GM19395 (cell line): Measurements from ENCODE around the gene MYO16.

Source experiments
- ATAC-seq: cut with Tn5 transposase; IDR thresholded peaks from one replicate; pipeline ENCODE4 v1.9.1; 2021; ENCODE audit warnings: mild to moderate bottlenecking, moderate library complexity; ENCODE audit not compliant: unreplicated experiment

MYO16 gene

DNA sequence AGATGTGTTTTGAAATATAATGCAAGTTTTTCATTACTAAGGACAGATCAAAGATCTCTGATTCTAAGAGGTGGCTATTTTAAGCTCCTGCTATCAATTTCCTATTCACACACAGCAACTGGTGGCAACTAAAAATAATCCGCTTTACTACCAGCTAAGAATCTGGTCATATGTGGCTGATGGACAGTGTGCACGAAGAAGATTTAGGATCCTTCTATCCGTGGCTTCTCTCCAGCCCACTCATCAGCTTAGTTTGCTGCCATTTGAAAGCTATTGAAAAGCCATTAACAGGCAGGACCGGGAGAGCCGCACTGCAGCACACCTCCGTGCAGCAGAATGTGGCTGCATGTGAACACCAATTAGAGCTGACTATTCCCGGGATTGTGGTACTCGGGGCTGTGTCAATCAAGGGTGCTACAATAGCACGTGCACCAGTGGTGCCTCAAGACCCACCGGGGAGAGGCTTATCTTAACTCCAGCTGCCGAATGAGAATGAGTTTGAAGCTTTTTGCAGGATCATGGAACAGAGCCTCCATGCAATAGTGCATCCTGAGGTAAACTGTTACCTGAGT is at the start of gene MYO16:
TSS of gene MYO16 (plus strand) at position 431 of the 572 bp plus-strand sequence. CDS start 234 bp downstream, outside the sequence.
- ATAC-seq = no peak

DNA sequence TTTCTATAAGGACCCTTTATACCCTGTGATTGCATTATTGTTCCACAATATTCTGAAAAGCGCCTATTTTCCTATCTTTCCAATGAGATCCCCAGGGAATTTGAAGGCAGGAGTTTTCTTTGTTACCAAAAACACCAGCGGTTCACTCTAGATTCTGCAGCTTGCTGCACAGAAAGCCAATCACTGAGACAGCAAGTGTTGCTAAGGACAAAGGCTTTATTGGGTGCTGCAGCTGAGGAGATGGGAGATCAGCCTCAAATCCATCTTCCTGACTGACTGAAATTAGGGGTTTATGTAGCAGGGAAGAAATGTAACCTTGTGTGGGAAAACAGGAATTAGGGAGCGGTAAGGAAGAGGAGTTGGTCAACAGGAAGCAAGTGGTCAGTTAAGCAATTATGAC is 42.6 kb upstream of the MYO16 start:
- ATAC-seq = no peak

DNA sequence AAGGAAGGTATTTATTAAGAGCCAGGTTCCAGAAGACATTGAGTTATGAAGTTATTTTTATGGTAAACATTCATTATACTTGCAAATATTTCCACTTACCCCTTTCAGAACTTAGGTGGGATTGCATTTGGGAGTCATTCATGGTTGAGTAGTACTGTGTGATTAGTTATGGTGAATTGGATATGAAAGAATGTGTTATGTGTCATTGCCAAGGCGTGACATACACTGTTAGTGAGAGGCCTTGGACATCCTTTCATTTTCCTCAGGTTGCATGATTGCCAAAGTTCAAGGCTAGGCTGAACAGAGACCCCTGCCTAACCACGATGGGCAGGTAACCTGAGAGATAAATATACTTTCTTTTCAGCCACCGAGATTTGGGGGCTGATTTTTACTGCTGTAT is 40.9 kb upstream of the MYO16 start:
- no peak for ATAC-seq

DNA sequence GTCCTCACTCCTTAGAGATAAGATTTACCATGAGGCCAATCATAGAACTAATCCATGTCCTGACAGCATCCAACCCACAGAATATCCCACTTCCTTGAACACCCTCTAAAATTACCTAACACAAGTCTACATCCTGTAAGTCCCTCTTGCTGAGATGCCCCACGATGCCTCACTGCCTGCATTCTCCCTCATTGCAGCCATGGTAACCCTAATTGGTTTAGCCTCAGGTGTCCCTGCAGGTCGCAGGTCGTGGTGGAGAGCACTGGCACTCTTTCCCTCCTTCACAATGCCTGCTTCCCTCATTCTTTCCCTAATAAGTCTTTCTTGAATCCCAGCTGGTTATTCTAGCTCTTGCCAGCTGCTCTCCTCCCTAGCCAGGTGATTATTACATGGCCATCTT is 35.3 kb upstream of the MYO16 start:
- ATAC-seq = no peak

DNA sequence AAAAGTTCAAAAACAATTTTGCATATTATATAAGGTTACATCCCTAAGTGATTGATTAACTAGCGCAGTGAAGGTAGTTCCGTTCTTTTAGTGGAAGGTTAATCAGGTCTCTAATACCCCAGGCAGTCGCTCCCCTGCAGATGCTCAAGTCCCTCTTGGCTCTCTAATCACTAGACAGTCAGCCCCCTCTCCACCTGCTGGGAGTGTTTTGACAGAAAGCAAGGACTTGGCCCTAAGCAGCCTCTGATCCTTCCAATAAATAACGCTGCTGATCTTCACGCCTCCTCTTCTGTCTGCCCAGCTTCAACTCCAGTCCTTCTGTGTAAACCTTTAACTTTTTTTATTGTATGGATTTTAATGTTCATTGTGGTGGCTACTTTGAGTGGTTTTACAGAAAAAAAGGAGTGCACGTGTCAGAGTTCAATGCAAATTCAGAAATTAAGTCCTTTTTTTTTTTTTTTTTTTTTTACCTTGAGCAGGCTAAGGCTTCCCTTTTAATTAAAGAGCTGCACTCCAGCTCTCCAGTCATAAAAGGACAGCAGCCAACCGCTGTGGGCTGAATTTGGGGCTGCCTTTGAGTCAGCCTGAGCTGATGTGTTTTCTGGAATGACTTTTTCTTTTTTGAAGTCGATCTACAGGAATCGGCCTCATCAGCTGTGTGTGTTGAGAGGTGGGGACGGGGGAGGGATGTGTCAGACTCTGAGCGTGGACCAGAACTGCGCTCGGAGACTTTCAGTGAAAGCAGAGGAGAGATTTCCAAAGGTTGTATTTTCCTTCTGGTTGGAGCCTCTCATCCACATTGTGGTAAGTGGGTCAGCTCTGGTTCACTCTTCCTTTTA is 33.8 kb upstream of the MYO16 start:
- ATAC-seq = no peak

DNA sequence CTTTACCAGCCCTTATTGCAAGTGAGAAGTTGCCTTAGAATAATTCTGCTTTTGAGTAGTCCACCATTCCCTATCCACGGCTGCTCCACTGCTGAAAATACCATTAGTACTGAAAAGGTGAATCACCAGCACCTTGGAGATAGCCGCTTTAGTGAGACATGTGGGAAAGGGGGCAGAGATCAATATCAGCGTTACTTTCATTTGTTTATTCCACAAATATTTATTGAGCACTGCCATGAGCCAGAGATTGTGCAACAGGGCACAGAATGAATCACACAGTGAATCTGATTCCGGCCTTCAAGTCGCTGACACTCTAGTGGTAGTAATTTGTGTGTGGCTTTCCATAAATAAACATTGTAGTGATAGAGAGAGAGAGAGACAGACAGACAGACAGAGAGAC is 31.5 kb upstream of the MYO16 start:
- ATAC-seq = no peak

DNA sequence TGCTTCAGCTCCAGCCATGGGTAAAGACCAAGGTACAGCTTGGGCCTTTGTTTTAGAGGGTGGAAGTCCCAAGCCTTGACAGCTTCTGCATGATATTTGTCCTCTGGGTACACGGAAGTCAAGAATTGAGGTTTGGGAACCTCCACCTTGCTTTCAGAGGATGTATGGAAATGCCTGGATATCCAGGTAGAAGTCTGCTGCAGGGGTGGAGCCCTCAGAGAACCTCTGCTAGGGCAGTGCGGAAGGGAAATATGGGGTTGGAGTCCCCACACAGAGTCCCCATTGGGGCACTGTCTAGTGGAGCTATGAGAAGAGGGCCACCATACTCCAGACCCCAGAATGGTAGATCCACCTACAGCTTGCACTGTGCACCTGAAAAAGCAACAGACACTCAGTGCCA is 23.0 kb upstream of the MYO16 start:
- no peak for ATAC-seq

DNA sequence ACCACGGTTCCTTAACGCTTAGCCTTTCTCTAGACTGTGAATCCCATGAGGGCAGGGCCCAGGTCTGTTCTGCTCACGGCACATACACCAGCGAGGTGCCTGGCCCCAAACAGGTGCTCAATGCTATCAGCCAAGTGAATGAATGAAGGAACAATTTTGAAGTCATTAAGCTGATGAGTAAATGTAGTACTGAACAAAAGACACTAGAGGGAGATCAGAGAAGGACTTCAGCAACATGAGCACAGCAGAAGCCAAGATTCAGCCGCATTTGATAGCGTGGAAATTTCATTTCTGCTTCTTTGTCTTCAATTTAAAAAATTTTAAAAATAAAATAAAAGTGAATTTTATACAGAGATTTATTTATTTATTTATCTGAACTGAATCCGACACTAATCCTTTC is 20.1 kb upstream of the MYO16 start:
- ATAC-seq = no peak

DNA sequence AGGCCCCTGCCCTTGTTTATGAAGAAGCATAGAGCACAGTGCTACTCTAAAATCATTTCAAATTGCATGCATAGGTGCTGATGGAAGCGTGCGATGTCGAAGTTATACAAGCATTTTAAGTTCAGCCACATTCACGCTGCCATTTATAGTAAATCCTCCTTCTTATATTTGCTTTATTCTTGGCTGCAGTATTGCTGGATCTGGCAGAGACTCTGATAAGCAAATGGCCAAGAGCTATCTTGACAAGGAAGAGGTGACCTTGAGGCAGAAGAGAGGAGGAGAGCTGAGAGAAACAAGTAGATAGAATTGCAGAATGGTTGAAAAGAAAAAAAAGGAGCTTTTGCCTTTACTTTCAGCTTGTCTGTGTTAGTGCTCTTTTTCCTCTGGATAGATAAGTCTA is 18.9 kb upstream of the MYO16 start:
- ATAC-seq = no peak

DNA sequence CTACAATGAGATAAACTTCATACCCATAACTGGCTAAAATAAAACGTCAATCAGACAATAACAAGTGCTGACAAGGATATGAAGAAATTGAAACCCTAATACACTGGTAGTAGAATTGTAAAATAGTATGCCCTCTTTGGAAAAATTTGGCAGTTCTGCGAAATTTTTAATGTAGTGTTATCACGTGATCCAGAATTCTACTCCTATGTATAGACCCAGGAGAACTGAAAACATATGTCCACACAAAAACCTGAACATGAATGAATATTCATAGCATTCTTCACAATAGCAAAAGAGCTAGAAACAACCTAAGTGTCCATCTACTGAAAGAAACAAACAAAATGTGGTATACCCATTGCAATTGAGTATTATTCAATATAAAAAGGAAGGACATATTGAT is 14.2 kb upstream of the MYO16 start:
- ATAC-seq = no peak

DNA sequence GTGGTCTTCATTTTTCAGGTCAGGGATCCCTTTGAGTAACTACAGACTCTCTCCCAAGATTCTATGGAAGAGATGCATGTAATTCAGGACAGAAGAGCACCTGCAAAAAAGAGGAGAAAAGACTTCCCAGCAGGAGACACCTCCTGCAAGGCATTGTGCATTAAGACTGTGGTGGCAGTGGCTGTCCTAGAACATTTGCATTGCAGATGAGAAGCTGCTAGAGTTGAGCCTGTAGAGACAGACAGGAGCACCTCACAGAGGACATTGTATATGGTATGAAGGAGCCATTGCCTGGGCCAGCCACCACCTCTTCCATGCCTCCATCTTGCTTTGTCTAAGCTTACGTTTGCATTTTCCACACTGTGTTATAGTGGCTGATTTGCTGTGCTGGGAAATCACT is 11.2 kb upstream of the MYO16 start:
- no peak for ATAC-seq

DNA sequence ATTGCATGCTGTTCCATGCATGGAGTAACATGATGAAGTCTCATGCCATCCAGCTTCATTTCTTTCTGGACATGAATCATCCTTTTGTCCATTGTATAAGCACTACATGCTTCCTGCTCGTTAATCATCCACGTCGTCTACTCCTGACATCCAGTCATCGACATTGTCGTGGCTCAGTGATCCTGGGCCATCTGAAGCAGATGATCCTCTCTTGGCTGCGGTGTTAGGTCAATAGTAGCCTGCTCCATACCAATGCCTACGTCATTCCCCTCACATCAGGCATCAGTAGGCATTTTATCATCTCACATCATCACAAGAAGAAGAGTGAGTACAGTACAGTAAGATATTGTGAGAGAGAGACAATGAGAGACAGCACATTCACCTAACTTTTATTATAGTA is 7.9 kb upstream of the MYO16 start:
- ATAC-seq = no peak

DNA sequence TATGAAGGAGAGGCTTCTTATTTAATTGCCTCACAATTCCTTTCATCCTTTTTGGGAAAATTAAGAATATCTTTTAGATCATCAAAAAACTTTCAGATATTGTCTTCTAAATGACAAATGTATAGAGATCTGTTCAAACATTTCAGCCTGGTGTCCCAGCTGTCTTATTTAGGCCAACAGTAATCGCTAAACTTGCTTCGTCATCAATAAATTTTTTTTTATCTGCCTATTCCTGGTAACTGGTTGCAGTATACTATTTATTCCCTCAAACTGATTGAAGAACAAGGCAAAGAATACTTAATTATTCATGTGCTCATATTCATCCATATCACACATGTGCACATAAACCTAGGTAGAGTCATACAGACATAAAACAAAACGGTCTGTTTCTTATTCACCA is 5.3 kb upstream of the MYO16 start:
- ATAC-seq = no peak

DNA sequence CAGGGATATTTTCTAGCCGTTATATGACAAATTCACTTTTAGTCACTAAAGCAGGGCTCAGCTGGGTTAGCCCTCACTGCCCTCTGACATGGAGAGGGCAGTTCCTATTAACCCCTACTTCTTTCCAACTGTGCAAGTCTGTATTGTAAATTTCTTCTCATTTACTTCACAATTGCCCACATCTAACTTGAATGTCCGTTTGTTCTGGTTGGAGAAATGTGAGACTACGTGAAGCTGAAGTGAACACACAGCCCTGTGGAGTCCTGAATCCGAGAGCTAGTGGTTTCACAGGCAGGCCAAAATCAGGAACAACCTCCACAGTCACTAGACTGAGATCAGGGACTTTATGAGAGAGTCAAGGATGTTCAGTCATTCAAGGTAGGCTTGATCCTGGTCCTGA is 4.4 kb upstream of the MYO16 start:
- ATAC-seq = no peak

DNA sequence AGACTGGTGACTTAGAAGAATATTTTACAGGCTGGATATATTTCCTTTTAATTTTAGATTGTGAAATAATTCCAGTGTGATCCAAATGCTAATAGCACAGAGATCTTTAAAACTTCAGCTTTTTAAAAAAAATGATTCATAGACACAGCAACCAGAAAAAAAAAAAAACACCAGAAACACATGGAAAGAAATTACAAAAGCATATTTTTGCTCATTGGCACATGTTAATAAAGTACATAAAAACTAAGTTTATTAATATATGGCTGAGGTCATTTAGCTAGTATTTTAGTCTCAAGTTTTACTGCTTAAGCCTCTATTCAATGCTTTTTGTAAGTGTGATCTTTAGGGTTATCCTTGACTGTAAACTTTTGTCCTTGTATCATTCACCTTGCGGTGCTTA is 577 bp downstream of the MYO16 start:
- ATAC-seq = no peak

DNA sequence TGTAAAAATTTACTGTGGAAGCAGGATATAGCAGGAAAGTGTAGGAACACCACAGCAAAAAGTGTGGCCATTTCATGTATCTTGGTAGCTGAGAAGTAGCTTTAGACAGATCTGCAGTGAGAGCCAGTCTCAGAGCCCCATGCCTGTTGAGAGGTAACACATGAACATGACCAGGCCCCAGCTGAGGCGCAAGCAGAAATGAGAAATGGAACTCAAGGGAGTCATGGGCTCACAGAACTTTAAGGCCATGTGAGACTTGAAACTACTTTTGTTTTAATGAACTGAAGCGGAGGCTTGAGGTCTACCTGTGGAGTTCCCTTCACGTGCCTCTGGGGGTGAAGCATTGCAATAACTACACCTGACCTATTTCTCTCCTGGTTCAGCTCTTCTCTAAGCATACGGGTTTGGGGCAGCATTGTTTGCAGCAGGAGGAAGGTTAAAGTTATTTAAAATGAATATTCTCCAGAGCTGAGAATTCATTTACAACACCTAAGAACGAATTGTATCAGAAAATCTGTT is 3.3 kb downstream of the MYO16 start:
- no peak for ATAC-seq

DNA sequence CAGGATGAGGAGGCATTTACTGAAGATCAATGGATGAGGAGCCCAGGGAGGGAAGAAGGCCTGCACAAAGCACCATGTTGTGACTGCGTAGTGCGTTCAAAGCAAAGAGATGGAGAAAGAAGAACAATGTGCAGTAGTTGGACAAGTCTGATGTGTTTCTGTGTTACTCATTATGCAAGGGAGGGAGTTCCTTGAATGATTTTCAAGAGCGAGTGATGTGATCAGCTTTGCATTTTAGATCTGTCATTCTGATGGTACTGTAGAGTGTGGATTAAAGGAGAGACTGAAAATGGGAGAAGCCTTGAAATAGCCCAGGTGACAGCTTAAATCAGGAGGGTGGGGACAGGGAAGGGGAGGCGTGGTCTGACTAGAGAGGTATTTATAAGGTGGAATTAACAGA is 9.5 kb downstream of the MYO16 start:
- ATAC-seq = no peak

DNA sequence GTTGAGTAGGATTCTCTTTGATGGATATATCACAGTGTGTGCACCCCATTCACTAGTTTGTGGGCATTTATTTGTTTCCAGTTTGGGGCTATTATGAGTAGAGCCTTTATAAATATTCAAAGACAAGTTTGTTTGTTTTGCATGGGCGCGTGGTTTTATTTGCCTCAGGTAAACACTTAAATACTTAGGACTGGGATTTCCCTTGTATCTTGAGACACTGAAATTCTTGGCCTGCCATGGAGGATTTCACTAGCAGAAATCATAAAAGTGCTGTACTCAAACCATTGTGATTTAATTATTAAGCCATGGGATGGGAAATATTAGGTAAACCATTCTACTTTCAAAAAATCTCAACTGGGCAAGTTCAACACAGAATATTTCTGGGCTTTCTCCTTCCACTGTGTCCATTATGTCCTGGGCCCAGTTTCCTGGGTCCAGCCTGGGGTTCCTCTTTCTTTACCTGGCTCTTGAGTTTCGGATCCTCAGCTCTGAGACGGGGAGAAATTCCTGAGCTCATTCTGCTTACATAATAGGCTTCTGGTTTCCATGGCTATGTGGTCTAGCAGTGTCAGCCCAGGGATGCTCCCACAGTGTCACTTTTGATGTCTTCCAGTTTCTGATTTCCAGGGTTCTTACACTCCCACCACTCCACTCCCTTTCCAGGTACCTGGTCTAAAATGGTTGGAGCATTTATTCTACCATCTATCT is 14.4 kb downstream of the MYO16 start:
- no peak for ATAC-seq

DNA sequence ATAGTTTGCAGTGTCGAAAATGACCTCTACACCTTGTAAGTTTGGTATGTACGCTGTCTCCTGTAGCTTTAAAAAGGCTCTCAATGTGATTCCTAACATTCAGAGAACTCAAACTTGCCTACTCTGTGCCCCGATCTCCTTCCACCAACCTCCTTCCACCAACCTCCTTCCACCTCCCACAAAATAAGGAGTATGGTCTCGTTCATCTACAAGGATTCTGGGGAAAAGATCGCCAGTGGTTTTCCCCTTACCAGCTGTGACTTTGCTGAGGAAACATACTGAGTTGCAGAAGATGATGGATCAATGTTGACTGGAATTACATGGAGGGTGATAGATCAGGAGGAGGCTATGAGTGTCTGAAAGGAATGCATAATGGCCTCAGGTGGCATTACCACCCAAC is 16.0 kb downstream of the MYO16 start:
- ATAC-seq = no peak

DNA sequence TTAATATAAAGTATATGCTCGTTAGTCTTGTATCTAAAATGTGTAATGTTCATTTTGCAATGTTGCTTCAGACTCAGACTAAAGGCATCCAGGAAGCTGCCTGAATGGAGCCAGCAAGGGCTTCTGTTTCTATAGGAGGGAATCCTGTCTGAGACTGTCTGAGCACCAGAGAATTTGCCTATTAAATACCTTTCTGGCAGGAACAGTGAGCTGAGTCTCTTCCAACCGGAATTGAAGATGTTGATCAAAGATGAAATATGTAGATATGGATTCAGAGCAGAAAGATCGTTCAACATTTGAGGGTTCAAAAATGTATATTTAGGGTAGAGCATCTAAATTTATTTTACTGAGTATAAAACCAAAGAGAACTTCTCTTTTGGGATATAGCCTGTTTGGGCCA is 20.9 kb downstream of the MYO16 start:
- no peak for ATAC-seq

DNA sequence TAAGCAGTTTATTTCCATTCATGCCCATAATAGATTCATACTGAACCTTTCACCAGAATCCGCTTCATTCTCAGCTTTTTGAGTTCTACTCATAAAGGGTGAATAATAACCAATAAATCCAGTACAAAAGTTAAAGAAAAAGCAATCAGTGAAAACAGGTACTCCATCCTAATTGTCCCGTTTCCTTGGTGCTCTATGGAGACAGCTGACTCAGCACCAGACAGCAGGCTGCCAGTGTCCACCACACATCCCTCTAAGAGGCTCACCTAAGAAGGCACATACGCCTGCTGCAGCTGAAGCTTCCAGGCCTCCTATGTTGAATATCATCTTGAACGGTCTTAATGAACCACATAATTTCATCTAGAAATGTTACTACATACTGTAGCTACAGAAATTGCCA is 27.3 kb downstream of the MYO16 start:
- ATAC-seq = no peak

DNA sequence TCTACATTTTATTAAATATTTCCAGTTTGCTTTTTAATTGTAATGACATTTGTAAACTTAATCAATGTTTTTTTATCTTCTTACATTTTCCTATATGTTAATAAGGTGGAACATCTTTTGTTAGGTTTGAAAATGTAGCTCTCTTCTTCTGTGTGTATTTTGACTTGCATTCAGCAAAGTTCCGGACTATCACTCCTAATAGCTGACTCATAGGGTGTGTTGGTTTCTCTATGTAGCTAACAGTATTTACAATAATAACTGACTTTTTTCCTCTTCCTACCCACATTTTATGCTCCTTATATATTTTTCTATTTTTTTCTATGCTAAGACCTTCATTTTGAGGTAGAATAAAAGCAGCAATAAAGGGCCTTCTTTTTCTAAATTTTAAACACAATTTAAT is 28.1 kb downstream of the MYO16 start:
- ATAC-seq = no peak
